Measurements from ENCODE around the gene WDFY2.
"Not testable (repeated sequence)": the region's sequence is repeated elsewhere in the genome, so short reads cannot be mapped to it uniquely, and the experiment has no call there.

WDFY2 gene

GRCh38 chr13:51583875-51584730, at the start of gene WDFY2:
Gene WDFY2, plus strand, starts transcription at chr13:51584462. Its CDS starts 226 bp downstream, at chr13:51584688.
- DNase-seq (ENCODE audit: low read depth in 2 of 3, low spot score in 1 of 3): peak; percentile 98 to 99 (median 99)

- no peak for DNase-seq (ENCODE audit: low read depth in 2 of 3, low spot score in 1 of 3)
Measured at GRCh38 chr13:51538591-51539179, 45.6 kb upstream of the WDFY2 start.

GRCh38 chr13:51539887-51540286, 44.4 kb upstream of the WDFY2 start:
- DNase-seq (ENCODE audit: low read depth in 2 of 3, low spot score in 1 of 3): no peak

DNA sequence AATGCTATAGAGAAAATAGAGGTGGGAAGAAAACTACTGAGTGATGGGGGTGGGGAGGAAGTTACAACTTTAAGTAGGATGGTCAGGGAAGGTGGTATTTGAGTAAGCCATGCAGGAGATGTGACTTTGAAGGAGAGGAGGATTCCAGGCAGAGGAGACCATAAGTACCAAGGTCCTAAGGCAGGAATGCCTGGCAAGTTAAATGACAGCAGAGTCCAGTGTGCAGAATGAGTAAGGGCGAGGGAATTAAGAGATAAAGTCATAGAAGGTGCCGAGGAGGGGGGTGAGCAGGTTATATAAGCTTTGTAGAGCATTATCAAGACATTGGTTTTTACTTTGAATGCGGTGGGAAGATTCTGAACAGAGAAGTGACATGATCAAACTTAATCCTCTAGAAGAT, 43.2 kb upstream of the WDFY2 start:
- no peak for DNase-seq (ENCODE audit: low read depth in 2 of 3, low spot score in 1 of 3)

DNA sequence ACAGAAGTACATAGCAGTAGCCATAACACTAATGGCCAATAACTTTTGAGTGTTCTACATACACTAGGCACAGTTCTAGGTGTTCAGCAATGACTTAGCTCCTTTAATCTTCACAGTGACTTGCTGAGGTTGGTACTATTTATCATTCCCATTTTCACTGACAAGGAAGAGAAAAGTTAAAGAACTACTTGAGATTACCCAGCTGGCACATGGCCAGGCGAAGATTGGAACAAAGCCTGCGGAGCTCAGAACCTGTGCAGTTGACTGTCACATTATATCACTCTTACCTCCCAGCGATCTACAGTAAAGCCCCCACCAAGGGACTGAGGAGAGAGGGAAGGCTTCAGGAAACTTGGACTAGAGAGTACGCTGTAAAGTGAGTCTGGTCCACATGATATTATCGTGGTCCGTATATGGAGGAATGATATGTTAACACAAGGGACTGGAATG, 42.4 kb upstream of the WDFY2 start:
- no peak for DNase-seq (ENCODE audit: low read depth in 2 of 3, low spot score in 1 of 3)

- no peak for DNase-seq (ENCODE audit: low read depth in 2 of 3, low spot score in 1 of 3)
Measured at GRCh38 chr13:51542346-51543242, 41.7 kb upstream of the WDFY2 start.

- DNase-seq (ENCODE audit: low read depth in 2 of 3, low spot score in 1 of 3): not testable (repeated sequence)
Measured at GRCh38 chr13:51545446-51545845, 38.8 kb upstream of the WDFY2 start.

DNA sequence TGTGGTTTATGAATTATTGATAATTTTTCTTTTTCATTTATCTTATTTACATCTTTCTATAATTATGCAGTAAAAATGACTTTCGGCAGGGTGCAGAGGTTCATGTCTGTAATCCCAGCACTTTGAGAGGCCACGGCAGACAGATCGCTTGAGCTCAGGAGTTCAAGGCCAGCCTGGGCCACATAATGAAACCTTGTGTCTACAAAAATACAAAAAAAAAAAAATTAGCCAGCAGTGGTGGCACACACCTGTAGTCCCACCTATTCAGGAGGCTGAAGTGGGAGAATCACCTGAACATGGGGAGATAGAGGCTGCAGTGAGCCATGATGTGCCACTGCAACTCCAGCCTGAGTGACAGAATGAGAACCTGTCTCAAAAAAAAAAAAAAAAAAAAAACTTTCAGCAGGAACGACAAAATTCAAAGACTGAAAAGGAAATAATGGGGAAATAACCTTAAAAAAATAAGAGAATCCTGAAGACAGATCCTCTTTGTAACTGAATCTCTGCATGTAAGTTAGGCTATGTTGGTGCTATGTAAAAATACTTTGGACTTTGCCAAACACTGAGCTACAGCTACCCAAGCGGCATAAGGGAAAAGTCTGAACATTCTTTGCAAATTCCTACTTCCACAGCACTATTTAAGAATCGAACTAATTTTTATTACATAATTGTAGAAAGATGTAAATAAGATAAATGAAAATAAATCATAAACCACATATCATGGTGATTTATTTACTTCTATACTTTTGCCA, 36.7 kb upstream of the WDFY2 start:
- DNase-seq (ENCODE audit: low read depth in 2 of 3, low spot score in 1 of 3): no peak

DNA sequence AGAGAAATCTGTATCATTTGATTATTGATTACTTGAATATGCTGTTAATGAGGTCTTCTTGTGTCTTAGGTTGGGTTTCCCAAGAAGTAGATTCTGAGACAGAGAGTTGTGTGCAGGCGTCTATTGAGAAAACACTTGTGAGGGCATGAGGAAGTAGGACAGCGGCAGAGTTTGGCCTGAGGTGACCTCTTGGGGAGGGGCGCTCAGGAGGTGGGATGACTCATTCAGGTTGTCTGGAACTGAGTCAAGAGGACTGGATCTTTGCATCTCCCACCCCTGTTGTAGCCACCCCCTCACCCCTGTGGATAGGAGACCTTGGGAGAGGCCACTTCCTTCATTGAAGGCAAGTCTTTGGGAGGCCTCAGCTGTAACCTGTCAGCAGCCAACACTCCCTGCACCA, 35.2 kb upstream of the WDFY2 start:
- no peak for DNase-seq (ENCODE audit: low read depth in 2 of 3, low spot score in 1 of 3)

GRCh38 chr13:51549593-51549992, 34.7 kb upstream of the WDFY2 start:
- no peak for DNase-seq (ENCODE audit: low read depth in 2 of 3, low spot score in 1 of 3)

DNA sequence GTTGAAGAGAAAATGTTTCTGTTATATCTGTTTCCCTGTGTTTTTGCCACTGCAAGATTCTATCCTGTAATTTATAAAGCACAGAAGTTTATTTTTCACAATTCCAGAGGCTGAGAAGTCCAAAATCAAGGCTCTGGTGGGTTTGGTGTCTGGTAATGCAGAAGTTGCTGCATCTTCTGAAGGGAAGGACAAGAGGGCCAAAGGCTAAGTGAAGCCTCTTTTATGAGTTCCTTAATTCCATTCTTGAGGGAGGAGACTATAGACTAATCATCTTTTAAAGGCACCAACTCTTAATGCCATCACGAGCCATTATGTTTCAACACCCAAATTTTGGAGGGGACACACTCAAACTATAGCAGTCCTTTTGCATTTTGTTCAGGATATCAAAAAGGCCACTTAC, 34.1 kb upstream of the WDFY2 start:
- DNase-seq (ENCODE audit: low read depth in 2 of 3, low spot score in 1 of 3): no peak

DNA sequence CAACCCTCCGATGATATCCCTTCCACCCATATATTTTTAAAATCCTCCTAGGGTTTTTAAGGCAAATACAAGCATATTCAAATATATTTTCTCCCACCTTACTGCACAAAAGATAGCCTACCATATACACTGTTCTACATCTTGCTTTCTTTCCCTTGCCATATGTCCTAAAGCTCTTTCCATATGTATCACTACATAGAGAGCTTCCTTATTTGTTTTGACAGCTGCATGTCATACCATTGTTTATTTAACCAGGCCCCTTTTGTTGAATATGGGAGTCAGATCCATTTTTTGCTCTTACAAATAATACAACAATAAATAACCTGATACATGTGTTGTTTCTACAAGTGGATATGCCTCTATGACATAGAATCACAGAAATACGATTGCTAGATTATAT, 32.8 kb upstream of the WDFY2 start:
- no peak for DNase-seq (ENCODE audit: low read depth in 2 of 3, low spot score in 1 of 3)

- DNase-seq (ENCODE audit: low read depth in 2 of 3, low spot score in 1 of 3): no peak
Measured at GRCh38 chr13:51552027-51552426, 32.2 kb upstream of the WDFY2 start.

DNA sequence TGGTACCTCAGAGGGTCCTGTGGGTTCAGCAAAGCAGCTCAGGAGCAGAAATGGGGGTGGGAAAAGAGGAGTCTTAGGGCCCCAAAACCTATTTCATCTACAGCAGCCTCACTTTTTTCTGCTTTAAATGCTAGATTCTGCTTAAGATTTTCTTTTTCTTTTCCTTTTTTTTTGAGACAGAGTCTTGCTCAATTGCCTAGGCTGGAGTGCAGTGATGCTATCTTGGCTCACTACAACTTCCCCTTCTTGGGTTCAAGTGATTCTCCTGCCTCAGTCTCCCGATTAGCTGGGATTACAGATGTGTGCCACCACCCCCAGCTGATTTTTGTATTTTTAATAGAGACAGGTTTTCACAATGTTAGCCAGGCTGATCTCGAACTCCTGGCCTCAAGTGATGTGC, 30.7 kb upstream of the WDFY2 start:
- no peak for DNase-seq (ENCODE audit: low read depth in 2 of 3, low spot score in 1 of 3)

DNA sequence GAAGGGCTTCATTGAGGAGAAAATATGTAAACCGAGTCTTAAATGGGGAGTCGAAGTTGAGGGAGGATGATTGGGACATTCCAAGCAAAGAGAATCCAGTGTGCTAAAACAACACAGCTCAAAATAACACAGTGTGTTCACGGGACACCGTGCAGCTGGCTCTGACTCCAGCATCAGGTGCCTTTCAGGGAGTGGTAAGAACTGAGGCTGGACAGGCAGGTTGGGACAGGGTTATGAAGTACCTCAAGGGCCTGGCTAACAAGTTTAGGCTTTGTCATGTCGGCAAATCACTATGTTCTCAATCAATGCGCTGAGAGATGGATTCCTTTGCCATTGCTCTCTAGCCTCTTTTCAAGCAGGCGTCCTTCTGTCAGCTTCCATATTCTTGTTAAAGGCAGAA, 27.5 kb upstream of the WDFY2 start:
- DNase-seq (ENCODE audit: low read depth in 2 of 3, low spot score in 1 of 3): no peak

GRCh38 chr13:51557438-51557837, 26.8 kb upstream of the WDFY2 start:
- no peak for DNase-seq (ENCODE audit: low read depth in 2 of 3, low spot score in 1 of 3)

DNA sequence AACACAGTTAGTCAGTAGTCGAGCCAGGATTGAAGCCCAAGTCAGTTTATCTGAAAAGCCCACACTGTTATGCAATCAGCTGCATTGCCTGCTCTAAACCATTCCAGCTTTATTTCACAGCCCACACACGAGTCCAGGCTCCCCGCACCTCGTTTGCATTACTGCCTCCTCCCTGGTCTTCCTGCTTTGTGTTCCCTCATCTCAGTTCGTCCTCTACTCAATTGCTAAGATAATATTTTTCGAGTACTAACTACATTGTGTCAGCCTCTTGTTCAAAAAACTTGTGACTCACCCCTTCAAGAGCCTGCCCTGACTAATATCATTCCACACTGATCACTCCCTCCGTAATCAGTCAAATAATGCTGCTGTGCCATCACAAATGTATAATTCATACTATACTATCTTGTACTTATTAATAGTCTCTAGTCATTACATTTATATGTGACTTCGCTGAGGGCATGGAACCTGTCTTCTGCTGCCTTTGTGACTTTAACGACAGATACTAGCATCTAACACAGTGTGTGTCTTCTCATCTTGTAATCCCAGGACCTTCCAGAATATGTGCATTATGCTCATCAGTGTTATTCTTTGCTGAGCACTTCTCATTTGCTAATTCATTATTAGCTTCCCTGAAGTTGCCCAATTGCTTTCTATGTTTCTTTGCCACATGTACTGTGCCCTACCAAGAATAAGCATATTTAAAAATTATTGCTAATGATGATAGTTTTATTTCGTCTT, 26.2 kb upstream of the WDFY2 start:
- DNase-seq (ENCODE audit: low read depth in 2 of 3, low spot score in 1 of 3): no peak

DNA sequence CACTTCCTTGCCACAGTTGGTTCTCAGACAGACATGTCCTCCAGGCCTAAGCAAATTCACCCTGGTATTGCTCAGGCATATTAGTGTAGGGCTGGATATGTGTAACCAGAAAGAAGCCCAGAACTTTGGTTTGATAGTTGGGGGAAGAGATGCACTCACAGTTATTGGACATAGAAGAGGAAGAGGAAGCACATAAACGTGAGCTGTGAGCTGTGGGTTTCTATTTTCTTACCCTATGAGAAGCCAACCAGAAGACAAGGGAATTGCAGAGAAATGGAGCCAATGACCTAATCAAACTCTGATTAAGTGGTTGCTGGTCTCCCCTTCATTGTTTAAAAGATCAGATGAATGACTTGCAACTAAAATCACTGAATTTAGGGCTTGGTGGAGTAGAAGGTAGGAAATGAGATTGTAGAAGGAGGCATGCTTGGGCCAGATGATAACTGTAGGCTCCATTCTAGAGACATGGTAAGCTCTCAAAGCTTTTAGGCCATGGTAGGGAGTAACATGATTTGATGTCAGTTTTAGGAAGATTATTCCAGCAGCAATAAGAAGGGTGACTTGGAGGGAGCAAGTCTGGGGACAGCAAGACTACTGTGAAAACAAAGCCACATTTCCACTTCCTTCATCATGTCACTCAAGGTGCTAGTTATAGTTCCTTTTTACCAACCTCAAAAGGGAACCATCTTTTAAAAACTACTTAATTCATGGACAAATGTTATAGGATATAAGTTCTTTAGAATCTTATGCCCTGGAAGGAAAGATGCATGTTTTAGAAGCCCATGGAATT, 24.1 kb upstream of the WDFY2 start:
- no peak for DNase-seq (ENCODE audit: low read depth in 2 of 3, low spot score in 1 of 3)

DNA sequence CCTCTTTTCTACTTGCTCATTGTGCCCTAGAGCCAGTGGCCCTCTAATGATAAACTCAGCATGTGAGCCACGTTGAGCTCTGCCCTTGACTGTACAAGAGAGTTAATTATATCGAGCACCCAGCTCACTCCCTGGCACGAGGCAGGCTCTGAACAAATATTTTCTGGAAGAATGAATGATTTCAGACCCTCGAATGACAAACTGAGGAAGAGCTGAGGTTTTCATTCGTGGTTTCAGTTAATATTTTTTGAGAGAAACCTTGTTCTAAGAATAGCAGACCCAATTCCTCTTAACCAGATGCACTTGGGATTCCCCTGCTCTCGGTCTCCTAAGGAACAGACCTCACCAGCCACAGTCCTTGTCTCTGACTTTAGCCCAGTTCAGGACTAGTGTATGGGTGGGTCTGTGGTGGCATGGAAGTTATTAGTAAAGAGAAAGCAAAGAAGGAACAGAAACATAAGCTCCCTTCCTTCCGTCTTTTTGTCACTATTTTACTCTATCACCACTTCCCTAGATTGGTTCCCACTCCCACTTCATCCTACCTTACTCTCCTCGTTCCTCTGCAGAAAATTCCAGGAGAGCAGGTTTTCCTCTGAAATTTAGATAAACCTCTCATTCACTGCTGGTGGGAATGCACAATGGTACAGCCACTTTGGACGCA, 22.1 kb upstream of the WDFY2 start:
- DNase-seq (ENCODE audit: low read depth in 2 of 3, low spot score in 1 of 3): peak in 1 of 3 donors; percentile 16

Data from stimulated activated CD4-positive, alpha-beta T cell treated with anti-CD3 and anti-CD28 coated beads, Interleukin-12 subunit alpha, Interleukin-12 subunit beta, amount 100 ng/mL, for 48 hours (primary cell).